Measurements from ENCODE around the gene FIZ1. TPM values are rescaled to one million over a fixed set of nuclear protein-coding genes. Genes with fewer than 3 reads are reported as not detected.

FIZ1 gene
- total RNA-seq, 2 donors from 2014 or later: 12.2 to 14.5 TPM

DNA sequence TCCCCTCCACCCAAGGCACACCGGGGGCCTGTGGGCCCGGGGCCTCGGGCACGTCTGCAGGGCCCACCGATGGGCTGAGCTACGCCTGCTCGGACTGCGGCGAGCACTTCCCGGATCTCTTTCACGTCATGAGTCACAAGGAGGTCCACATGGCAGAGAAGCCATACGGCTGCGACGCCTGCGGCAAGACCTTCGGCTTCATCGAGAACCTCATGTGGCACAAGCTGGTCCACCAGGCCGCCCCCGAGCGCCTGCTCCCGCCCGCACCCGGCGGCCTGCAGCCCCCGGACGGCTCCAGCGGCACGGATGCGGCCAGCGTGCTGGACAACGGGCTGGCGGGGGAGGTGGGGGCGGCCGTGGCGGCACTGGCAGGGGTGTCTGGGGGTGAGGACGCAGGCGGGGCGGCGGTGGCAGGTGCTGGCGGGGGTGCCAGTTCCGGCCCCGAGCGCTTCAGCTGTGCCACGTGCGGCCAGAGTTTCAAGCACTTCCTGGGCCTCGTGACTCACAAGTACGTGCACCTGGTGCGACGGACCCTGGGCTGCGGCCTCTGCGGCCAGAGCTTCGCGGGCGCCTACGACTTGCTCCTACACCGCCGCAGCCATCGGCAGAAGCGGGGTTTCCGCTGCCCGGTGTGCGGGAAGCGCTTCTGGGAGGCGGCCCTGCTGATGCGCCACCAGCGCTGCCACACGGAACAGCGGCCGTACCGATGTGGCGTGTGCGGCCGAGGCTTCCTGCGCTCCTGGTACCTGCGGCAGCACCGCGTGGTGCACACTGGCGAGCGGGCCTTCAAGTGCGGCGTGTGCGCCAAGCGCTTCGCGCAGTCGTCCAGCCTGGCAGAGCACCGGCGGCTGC lies 16.5 kb upstream of the FIZ1 start:
- Histone ChIP-seq H3K4me1 (no peaks in the 10 kb centered on the region), H3K9me3 (no peaks in the 10 kb centered on the region), H3K27me3 (no peaks in the 10 kb centered on the region), H3K9ac (ENCODE audit: low read depth in 2 of 2, low read length in 2 of 2) (no peak overlapping the region), H3K4me3 (no peak overlapping the region), H3K27ac (no peak overlapping the region), H3K36me3 (no peaks in the 10 kb centered on the region)
- no peak for DNase-seq
- intact Hi-C loops (cut with DNase I): no loop called here
- TF ChIP-seq, protein P1, sequence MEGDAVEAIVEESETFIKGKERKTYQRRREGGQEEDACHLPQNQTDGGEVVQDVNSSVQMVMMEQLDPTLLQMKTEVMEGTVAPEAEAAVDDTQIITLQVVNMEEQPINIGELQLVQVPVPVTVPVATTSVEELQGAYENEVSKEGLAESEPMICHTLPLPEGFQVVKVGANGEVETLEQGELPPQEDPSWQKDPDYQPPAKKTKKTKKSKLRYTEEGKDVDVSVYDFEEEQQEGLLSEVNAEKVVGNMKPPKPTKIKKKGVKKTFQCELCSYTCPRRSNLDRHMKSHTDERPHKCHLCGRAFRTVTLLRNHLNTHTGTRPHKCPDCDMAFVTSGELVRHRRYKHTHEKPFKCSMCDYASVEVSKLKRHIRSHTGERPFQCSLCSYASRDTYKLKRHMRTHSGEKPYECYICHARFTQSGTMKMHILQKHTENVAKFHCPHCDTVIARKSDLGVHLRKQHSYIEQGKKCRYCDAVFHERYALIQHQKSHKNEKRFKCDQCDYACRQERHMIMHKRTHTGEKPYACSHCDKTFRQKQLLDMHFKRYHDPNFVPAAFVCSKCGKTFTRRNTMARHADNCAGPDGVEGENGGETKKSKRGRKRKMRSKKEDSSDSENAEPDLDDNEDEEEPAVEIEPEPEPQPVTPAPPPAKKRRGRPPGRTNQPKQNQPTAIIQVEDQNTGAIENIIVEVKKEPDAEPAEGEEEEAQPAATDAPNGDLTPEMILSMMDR (IDR thresholded peaks at IDR 0.05): no peak

DNA sequence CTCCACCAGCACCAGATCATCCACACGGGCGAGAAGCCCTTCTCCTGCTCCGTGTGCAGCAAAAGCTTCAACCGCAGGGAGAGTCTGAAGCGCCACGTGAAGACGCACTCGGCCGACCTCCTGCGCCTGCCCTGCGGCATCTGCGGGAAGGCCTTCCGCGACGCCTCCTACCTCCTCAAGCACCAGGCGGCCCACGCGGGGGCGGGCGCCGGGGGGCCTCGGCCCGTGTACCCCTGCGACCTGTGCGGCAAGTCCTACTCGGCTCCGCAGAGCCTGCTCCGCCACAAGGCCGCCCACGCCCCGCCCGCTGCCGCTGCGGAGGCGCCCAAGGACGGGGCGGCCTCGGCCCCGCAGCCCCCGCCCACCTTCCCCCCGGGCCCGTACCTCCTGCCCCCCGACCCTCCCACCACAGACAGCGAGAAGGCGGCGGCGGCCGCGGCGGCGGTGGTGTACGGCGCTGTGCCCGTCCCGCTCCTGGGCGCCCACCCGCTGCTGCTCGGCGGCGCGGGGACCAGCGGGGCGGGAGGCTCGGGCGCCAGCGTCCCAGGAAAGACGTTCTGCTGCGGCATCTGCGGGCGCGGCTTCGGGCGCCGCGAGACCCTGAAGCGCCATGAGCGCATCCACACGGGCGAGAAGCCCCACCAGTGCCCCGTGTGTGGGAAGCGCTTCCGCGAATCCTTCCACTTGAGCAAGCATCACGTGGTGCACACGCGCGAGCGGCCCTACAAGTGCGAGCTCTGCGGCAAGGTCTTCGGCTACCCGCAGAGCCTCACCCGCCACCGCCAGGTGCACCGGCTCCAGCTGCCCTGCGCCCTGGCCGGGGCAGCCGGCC lies 15.6 kb upstream of the FIZ1 start:
- intact Hi-C loops (cut with DNase I): no loop called here
- Histone ChIP-seq H3K36me3 (no peaks in the 10 kb centered on the region), H3K4me1 (no peaks in the 10 kb centered on the region)

DNA sequence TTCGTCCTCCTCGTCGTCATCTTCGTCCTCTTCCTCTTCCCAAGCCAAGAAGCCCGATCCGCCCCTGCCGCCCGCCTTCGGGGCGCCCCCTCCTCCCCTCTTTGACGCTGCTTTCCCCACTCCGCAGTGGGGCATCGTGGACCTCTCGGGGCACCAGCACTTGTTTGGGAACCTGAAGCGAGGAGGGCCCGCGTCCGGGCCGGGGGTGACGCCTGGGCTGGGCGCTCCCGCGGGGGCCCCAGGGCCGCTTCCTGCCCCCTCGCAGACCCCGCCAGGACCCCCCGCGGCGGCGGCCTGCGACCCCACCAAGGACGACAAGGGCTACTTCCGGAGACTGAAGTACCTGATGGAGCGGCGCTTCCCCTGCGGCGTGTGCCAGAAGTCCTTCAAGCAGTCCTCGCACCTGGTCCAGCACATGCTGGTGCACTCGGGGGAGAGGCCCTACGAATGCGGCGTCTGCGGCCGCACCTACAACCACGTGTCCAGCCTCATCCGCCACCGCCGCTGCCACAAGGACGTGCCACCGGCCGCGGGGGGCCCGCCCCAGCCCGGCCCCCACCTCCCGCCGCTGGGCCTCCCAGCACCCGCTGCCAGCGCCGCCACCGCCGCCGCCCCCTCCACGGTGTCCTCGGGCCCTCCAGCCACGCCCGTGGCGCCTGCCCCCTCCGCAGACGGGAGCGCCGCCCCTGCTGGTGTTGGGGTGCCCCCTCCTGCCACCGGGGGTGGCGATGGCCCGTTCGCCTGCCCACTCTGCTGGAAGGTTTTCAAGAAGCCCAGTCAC lies 14.8 kb upstream of the FIZ1 start:
- Histone ChIP-seq H3K4me1 (no peaks in the 10 kb centered on the region), H3K4me3 (no peak overlapping the region), H3K36me3 (no peaks in the 10 kb centered on the region), H3K9me3 (no peaks in the 10 kb centered on the region), H3K27ac (no peak overlapping the region), H3K9ac (ENCODE audit: low read depth in 2 of 2, low read length in 2 of 2) (no peak overlapping the region), H3K27me3 (no peaks in the 10 kb centered on the region)
- intact Hi-C loops (cut with DNase I): no loop called here
- TF ChIP-seq, protein P1 (IDR thresholded peaks at IDR 0.05): no peak
- no peak for DNase-seq

More for the DNA sequence above, 15.6 kb upstream of the FIZ1 start:
- Histone ChIP-seq H3K4me3 (no peak overlapping the region), H3K27ac (no peak overlapping the region), H3K9ac (ENCODE audit: low read depth in 2 of 2, low read length in 2 of 2) (no peak overlapping the region), H3K27me3 (no peaks in the 10 kb centered on the region), H3K9me3 (no peaks in the 10 kb centered on the region)
- TF ChIP-seq, protein P1 (IDR thresholded peaks at IDR 0.05): no peak
- DNase-seq: no peak

DNA sequence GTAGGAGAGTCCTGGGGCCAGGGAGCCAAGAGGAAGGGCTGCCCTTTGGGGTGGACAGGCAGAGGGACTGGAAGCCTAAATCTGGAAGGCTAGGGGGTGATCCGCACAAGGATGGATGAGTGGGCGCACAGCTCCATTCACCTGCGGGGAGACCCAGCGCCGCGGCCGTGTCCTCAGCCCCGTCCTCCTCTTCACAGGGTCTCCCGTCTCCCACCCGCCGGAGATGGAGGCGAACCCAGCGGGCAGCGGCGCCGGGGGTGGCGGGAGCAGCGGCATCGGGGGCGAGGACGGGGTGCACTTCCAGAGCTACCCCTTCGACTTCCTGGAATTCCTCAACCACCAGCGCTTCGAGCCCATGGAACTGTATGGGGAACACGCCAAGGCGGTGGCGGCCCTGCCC lies 14.1 kb upstream of the FIZ1 start:
- intact Hi-C loops (cut with DNase I): no loop called here
- no peaks in the 10 kb centered on the region for H3K27me3 ChIP-seq
- TF ChIP-seq, protein P1 (IDR thresholded peaks at IDR 0.05): no peak
- no peak overlapping the region for H3K9ac ChIP-seq (ENCODE audit: low read depth in 2 of 2, low read length in 2 of 2)
- no peaks in the 10 kb centered on the region for H3K9me3 ChIP-seq
- no peaks in the 10 kb centered on the region for H3K36me3 ChIP-seq
- H3K4me1 ChIP-seq: no peaks in the 10 kb centered on the region
- no peak for DNase-seq
- H3K27ac ChIP-seq: no peak overlapping the region
- no peak overlapping the region for H3K4me3 ChIP-seq

DNA sequence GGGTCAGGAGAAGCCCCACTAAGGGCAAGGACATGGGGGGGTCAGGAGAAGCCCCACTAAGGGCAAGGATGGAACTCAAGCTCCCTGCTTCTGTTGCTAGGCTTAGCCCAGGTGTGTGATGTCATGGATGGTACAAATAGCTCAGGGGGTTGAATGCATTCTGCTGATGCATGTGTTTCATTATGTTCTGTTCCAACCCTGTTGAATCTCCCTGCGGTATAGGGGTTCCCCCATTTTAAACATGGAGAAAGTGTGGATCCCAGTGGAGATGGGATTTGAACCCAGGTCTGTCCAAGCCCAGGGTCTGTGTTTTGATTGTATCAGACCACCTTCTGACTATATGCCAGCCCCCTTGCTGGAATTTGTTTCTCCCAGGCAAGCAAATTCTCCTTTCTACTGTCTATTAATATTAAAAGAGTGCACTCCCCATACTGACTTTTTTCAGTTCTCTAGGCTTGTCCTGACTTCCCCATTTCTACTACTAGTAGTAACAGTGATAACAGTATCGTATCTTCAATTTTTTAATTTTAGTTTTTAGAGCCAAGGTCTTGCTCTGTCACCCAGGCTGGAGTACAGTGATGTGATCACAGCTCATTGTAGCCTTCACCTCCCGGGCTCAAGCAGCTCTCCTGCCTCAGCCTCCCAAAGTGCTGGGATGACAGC lies 12.8 kb upstream of the FIZ1 start:
- TF ChIP-seq, protein P1 (IDR thresholded peaks at IDR 0.05): no peak
- Histone ChIP-seq H3K27ac (no peak overlapping the region), H3K4me1 (no peaks in the 10 kb centered on the region), H3K9ac (ENCODE audit: low read depth in 2 of 2, low read length in 2 of 2) (no peak overlapping the region), H3K4me3 (no peak overlapping the region), H3K36me3 (no peaks in the 10 kb centered on the region), H3K27me3 (no peaks in the 10 kb centered on the region), H3K9me3 (no peaks in the 10 kb centered on the region)
- intact Hi-C loops (cut with DNase I): no loop called here
- no peak for DNase-seq

Measured in colonic mucosa (tissue), 4 donors.